Parathyroid adenoma (tissue), 2 donors: ENCODE data around the gene ETF1.

ENCODE experiments used
- H2AFZ ChIP-seq: fragments of 300-600 bp; sonication (generic); one replicate; pipeline ENCODE4 v1.7.0; 2017; ENCODE audit warnings: antibody characterized with exemption, mild to moderate bottlenecking
- H3K27ac ChIP-seq: fragments of 300-600 bp; sonication (generic); one replicate; pipeline ENCODE4 v1.7.0; 2017
- H3K27me3 ChIP-seq: fragments of 300-600 bp; sonication (generic); one replicate; pipeline ENCODE4 v1.7.0; 2017; ENCODE audit warnings: low read length; ENCODE audit not compliant: control insufficient read depth, insufficient read depth
- H3K36me3 ChIP-seq: fragments of 300-600 bp; sonication (generic); one replicate; pipeline ENCODE4 v1.7.0; 2017; ENCODE audit warnings: low read length; ENCODE audit not compliant: control insufficient read depth, insufficient read depth
- H3K4me1 ChIP-seq: fragments of 300-600 bp; sonication (generic); one replicate; pipeline ENCODE4 v1.7.0; 2017; ENCODE audit warnings: control low read depth
- H3K4me2 ChIP-seq: fragments of 300-600 bp; sonication (generic); one replicate; pipeline ENCODE4 v1.7.0; 2017; ENCODE audit warnings: low read length
- H3K4me3 ChIP-seq: fragments of 300-600 bp; sonication (generic); one replicate; pipeline ENCODE4 v1.7.0; 2017; ENCODE audit warnings: low read depth, low read length
- H3K79me2 ChIP-seq: fragments of 300-600 bp; sonication (generic); one replicate; pipeline ENCODE4 v1.7.0; 2017; ENCODE audit warnings: control low read depth
- H3K9ac ChIP-seq: fragments of 300-600 bp; sonication (generic); one replicate; pipeline ENCODE4 v1.7.0; 2017; ENCODE audit warnings: mild to moderate bottlenecking
- H3K9me3 ChIP-seq: fragments of 300-600 bp; sonication (generic); one replicate; pipeline ENCODE4 v1.7.0; 2017; ENCODE audit warnings: low read length; ENCODE audit not compliant: control insufficient read depth
- CTCF ChIP-seq: fragments of 300-600 bp; sonication (generic); IDR thresholded peaks from one replicate; pipeline ENCODE4 v1.7.0; 2017; ENCODE audit warnings: antibody characterized with exemption, mild to moderate bottlenecking
- donor health status: primary hyperparathyroidism.

The ETF1 gene

DNA sequence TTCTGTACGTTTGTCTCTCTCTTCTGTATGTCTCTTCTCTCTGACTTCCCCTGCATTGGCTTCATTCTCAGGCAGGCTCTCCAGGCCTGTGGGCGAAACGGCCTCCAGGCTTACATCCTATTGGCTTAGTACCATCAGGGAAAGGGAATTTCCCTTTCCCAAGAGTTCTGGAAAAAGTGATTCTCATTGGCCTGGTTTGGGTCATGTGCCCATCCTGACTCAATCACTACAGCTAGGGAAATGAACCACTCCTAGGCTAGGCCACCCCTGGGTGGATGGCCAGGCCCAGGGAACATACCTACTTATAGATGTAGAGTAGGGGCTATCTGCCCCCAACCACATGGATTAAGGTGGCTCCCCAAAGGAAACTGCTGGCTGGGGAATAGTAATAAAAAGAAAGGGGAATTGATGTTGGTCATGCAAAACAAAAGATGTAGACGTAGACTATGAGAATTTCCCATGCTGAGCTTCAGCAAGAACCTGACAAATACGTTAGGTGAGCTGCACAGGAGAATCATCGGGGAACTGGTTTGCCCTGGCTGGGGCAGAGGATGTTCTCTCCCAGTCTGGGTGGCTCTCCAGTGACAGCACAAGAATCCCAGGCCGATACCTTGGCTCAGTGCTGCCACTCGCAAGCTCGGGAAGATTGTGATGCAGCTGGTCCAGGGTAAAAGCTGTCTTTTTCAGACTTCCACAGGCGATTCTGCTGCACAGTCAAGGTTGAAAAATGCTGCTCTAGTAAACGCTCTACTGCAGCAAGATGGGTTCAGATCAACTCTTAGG is 81.5 kb downstream of the ETF1 start:
- Histone ChIP-seq H3K27me3 (no peaks in the 10 kb centered on the region), H3K36me3 (no peaks in the 10 kb centered on the region), H3K79me2 (no peaks in the 10 kb centered on the region), H3K27ac (no peak overlapping the region), H3K9me3 (no peaks in the 10 kb centered on the region), H2AFZ (no peak overlapping the region), H3K9ac (no peak overlapping the region), H3K4me3 (no peak overlapping the region), H3K4me2 (no peak overlapping the region), H3K4me1 (peaks cover 6% of the 10 kb centered on the region)
- no peak for TF ChIP-seq CTCF

GRCh38 chr5:138460032-138460693 is 82.9 kb downstream of the ETF1 start:
- Histone ChIP-seq H3K9ac (no peak overlapping the region), H3K79me2 (no peaks in the 10 kb centered on the region), H3K9me3 (no peaks in the 10 kb centered on the region), H3K4me3 (no peak overlapping the region), H3K27ac (no peak overlapping the region), H3K36me3 (no peaks in the 10 kb centered on the region), H3K4me1 (peaks cover 6% of the 10 kb centered on the region), H2AFZ (no peak overlapping the region), H3K27me3 (no peaks in the 10 kb centered on the region), H3K4me2 (no peak overlapping the region)
- no peak for TF ChIP-seq CTCF

DNA sequence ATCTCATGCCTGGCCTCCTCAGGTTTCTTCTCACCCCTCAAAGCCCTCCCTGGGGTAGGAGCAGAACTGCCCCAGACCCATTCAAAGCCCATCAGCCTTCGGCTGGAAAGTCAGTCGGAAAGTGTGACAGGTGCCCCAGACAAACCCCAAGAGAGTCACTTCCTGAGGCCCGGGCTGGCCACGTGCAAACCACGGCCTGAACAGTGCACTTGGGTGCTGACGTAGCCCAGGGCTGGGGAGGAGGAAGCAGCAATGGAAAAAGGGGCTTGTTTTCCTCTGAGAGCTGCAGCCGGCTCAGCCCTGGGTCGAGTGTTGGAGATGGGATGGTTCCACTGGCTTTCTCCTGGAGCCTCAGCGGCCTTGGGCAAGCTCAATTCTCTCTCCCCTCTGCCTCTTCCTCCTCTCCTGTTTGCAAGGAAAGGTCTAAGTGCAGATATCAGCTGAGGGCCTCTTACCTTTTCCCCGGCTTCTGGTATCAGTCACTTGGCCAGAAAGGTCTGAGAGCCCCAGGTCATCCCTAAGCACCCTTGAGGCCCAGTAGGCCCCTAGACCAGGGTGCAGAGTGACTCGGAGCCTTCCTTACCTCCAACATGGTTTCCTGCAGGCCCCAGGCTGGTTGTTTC is 83.6 kb downstream of the ETF1 start:
- H3K27me3 ChIP-seq: no peaks in the 10 kb centered on the region
- peaks cover 6% of the 10 kb centered on the region for H3K4me1 ChIP-seq
- TF ChIP-seq CTCF: no peak
- no peak overlapping the region for H3K27ac ChIP-seq
- H2AFZ ChIP-seq: no peak overlapping the region
- no peaks in the 10 kb centered on the region for H3K79me2 ChIP-seq
- no peak overlapping the region for H3K9ac ChIP-seq
- no peaks in the 10 kb centered on the region for H3K9me3 ChIP-seq
- no peak overlapping the region for H3K4me3 ChIP-seq
- no peak overlapping the region for H3K4me2 ChIP-seq
- H3K36me3 ChIP-seq: no peaks in the 10 kb centered on the region

DNA sequence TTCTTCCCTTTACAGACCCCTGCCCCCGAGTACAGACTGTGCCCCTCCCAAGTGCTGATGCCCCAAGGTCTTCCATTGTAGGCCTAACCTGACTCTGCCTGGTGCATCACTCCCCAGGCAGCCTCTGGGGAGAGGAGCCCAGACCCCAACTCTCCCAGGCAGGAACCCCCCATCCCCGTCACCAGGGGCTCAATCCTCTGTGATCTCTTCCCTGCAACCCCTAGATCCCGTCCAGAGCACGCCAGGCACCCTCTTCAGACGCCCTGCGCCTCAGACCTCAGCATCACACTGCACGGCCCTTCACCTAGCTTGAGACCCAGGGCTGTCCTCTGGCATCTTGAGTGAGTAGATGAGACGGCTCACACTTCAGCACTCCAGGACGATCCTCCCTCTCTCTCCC is 84.2 kb downstream of the ETF1 start:
- no peak overlapping the region for H3K9ac ChIP-seq
- H3K36me3 ChIP-seq: no peaks in the 10 kb centered on the region
- no peak overlapping the region for H3K27ac ChIP-seq
- no peak for TF ChIP-seq CTCF
- no peak overlapping the region for H3K4me2 ChIP-seq
- H3K79me2 ChIP-seq: no peaks in the 10 kb centered on the region
- peaks cover 6% of the 10 kb centered on the region for H3K4me1 ChIP-seq
- H3K4me3 ChIP-seq: no peak overlapping the region
- no peak overlapping the region for H2AFZ ChIP-seq
- H3K27me3 ChIP-seq: no peaks in the 10 kb centered on the region
- no peaks in the 10 kb centered on the region for H3K9me3 ChIP-seq
